Endothelial cell (in vitro differentiated cells): ENCODE data around the gene S100A10. TPM values are rescaled to one million over a fixed set of nuclear protein-coding genes. Genes with fewer than 3 reads are reported as not detected.

Experiments
- DNase-seq: peaks from one replicate; pipeline ENCODE4 v3.0.0; 2021; ENCODE audit warnings: low spot score
- H3K27ac Mint-ChIP-seq: one replicate; pipeline ENCODE4 v1.8.0; 2021; ENCODE audit warnings: mixed read lengths, inconsistent platforms; ENCODE audit not compliant: unreplicated experiment
- H3K27me3 Mint-ChIP-seq: one replicate; pipeline ENCODE4 v1.8.0; 2021; ENCODE audit warnings: mild to moderate bottlenecking, moderate library complexity, mixed read lengths, inconsistent platforms; ENCODE audit not compliant: unreplicated experiment
- H3K36me3 Mint-ChIP-seq: one replicate; pipeline ENCODE4 v1.8.0; 2021; ENCODE audit warnings: mild to moderate bottlenecking, low read depth, mixed read lengths, inconsistent platforms; ENCODE audit not compliant: unreplicated experiment
- H3K4me1 Mint-ChIP-seq: one replicate; pipeline ENCODE4 v1.8.0; 2021; ENCODE audit warnings: mild to moderate bottlenecking, mixed read lengths, inconsistent platforms; ENCODE audit not compliant: unreplicated experiment
- H3K4me3 Mint-ChIP-seq: one replicate; pipeline ENCODE4 v1.8.0; 2021; ENCODE audit warnings: mild to moderate bottlenecking, mixed read lengths, inconsistent platforms; ENCODE audit not compliant: unreplicated experiment
- H3K9me3 Mint-ChIP-seq: one replicate; pipeline ENCODE4 v1.8.0; 2021; ENCODE audit warnings: mixed read lengths, inconsistent platforms; ENCODE audit not compliant: unreplicated experiment
- CTCF ChIP-seq: fragments of 200-600 bp; sonication (generic); IDR thresholded peaks from one replicate; pipeline ENCODE4 v1.5.0; 2021; ENCODE audit warnings: antibody characterized with exemption; ENCODE audit not compliant: unreplicated experiment
- total RNA-seq: library from RNA; stranded (reverse); fragmentation: NEBNext Ultra II Directional; extraction: Animal tissue kit (Norgen Biotek cat#: 25700); gene quantifications from one replicate; pipeline ENCODE4 v1.2.1, GENCODE V29; 2021; ENCODE audit not compliant: unreplicated experiment

S100A10 gene
- total RNA-seq, 1 donor from 2014 or later: 241 TPM

GRCh38 chr1:151952811-151953210, 40.8 kb downstream of the S100A10 start:
- H3K9me3 Mint-ChIP-seq: no peaks in the 10 kb centered on the region
- no peak overlapping the region for H3K4me3 Mint-ChIP-seq
- TF ChIP-seq CTCF: no peak
- no peaks in the 10 kb centered on the region for H3K36me3 Mint-ChIP-seq
- H3K27me3 Mint-ChIP-seq: no peaks in the 10 kb centered on the region
- no peak for DNase-seq
- no peak overlapping the region for H3K27ac Mint-ChIP-seq
- H3K4me1 Mint-ChIP-seq: no peaks in the 10 kb centered on the region

GRCh38 chr1:151949371-151950193, 44.1 kb downstream of the S100A10 start:
- no peak overlapping the region for H3K27ac Mint-ChIP-seq
- TF ChIP-seq CTCF: no peak
- DNase-seq: no peak
- no peak overlapping the region for H3K4me3 Mint-ChIP-seq
- no peaks in the 10 kb centered on the region for H3K9me3 Mint-ChIP-seq
- H3K27me3 Mint-ChIP-seq: no peaks in the 10 kb centered on the region
- H3K4me1 Mint-ChIP-seq: no peaks in the 10 kb centered on the region
- no peaks in the 10 kb centered on the region for H3K36me3 Mint-ChIP-seq

- H3K4me3 Mint-ChIP-seq: no peak overlapping the region
- no peak for TF ChIP-seq CTCF
- H3K9me3 Mint-ChIP-seq: no peaks in the 10 kb centered on the region
- no peaks in the 10 kb centered on the region for H3K36me3 Mint-ChIP-seq
- no peak for DNase-seq
- no peak overlapping the region for H3K27ac Mint-ChIP-seq
- no peaks in the 10 kb centered on the region for H3K27me3 Mint-ChIP-seq
- no peaks in the 10 kb centered on the region for H3K4me1 Mint-ChIP-seq
Observed at GRCh38 chr1:151948506-151948905, 45.2 kb downstream of the S100A10 start.

GRCh38 chr1:151947140-151947539, 46.5 kb downstream of the S100A10 start:
- Mint-ChIP-seq H3K4me1 (no peaks in the 10 kb centered on the region), H3K27me3 (no peaks in the 10 kb centered on the region), H3K27ac (no peak overlapping the region), H3K9me3 (no peaks in the 10 kb centered on the region), H3K4me3 (no peak overlapping the region), H3K36me3 (no peaks in the 10 kb centered on the region)
- DNase-seq: no peak
- TF ChIP-seq CTCF: no peak
